ENCODE measurements around the gene CNOT2. TPM values are rescaled to one million over a fixed set of nuclear protein-coding genes. Genes with fewer than 3 reads are reported as not detected.

The CNOT2 gene
- total RNA-seq, 1 donor from 2014 or later: 79.4 TPM

- Mint-ChIP-seq H3K4me3 (no peak overlapping the region), H3K9me3 (no peaks in the 10 kb centered on the region), H3K4me1 (no peaks in the 10 kb centered on the region), H3K27me3 (ENCODE audit: low read depth) (no peaks in the 10 kb centered on the region), H3K36me3 (ENCODE audit: low read depth) (peaks cover 4% of the 10 kb centered on the region), H3K27ac (ENCODE audit: unreplicated experiment) (no peak overlapping the region)
- no peak for DNase-seq (ENCODE audit: low read depth, low spot score)
- TF ChIP-seq, protein P1, sequence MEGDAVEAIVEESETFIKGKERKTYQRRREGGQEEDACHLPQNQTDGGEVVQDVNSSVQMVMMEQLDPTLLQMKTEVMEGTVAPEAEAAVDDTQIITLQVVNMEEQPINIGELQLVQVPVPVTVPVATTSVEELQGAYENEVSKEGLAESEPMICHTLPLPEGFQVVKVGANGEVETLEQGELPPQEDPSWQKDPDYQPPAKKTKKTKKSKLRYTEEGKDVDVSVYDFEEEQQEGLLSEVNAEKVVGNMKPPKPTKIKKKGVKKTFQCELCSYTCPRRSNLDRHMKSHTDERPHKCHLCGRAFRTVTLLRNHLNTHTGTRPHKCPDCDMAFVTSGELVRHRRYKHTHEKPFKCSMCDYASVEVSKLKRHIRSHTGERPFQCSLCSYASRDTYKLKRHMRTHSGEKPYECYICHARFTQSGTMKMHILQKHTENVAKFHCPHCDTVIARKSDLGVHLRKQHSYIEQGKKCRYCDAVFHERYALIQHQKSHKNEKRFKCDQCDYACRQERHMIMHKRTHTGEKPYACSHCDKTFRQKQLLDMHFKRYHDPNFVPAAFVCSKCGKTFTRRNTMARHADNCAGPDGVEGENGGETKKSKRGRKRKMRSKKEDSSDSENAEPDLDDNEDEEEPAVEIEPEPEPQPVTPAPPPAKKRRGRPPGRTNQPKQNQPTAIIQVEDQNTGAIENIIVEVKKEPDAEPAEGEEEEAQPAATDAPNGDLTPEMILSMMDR (conservative IDR thresholded peaks at IDR 0.05): no peak
These were observed 112.7 kb downstream of the CNOT2 start for GRCh38 chr12:70355972-70356371.

DNA sequence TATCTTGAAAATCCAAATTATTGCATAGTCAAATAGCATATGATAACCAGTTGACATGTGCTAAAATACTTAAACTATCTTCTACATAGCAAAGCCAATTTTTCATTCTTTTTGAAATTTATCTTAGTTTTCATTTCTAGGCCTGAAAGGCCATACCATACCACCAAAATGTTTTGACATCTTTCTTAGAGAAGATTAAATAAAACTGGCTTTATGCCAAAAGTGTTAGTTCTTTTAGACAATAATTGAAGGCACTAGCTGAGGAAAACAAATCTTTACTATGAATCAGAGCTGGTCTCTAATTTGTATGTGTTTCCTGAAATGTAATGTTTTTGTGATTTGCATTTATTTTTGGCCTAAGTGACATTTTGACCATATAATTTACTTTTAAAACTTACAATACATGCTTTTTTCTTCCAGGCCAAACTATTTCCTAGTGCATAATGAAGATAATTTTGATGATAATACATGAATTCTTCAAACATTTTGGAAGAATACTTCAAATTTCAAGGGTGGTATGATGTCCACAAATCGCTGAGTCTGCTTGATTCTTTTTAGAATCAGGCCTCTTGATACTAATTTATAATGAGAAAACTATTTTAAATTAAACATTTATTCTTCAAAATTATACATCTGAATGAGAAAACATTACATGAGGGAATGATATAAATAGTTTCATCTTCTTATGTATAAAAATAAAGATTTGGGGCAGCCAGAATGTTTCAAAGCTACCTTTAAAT lies 116.4 kb downstream of the CNOT2 start:
- TF ChIP-seq, protein P1 (conservative IDR thresholded peaks at IDR 0.05): no peak
- Mint-ChIP-seq H3K36me3 (ENCODE audit: low read depth) (no peaks in the 10 kb centered on the region), H3K4me3 (no peak overlapping the region), H3K9me3 (no peaks in the 10 kb centered on the region), H3K27me3 (ENCODE audit: low read depth) (peaks cover 28% of the 10 kb centered on the region), H3K27ac (ENCODE audit: unreplicated experiment) (no peak overlapping the region), H3K4me1 (no peaks in the 10 kb centered on the region)
- DNase-seq (ENCODE audit: low read depth, low spot score): no peak

DNA sequence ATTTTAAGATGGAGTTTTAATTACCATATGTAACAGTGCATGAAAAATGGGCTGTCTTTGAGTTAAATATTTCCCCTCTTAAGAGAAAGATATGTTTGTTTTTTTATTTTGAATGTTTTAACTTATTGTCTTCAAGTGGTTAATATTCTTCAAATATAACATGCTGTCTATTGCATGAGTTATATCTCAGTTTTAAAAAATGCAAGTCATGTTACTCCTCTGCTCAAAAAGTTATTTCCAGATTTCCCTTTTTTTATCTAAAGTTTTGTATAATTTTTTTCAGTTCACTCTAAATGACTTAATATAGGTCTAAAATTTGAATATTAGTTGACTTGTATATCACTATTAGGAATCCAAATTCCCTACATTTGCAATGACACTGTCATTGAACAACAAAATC lies 117.0 kb downstream of the CNOT2 start:
- H3K27ac Mint-ChIP-seq (ENCODE audit: unreplicated experiment): no peak overlapping the region
- no peaks in the 10 kb centered on the region for H3K9me3 Mint-ChIP-seq
- no peak overlapping the region for H3K4me3 Mint-ChIP-seq
- no peak for DNase-seq (ENCODE audit: low read depth, low spot score)
- H3K36me3 Mint-ChIP-seq (ENCODE audit: low read depth): no peaks in the 10 kb centered on the region
- H3K27me3 Mint-ChIP-seq (ENCODE audit: low read depth): peaks cover 34% of the 10 kb centered on the region
- TF ChIP-seq, protein P1 (conservative IDR thresholded peaks at IDR 0.05): no peak
- peaks cover 5% of the 10 kb centered on the region for H3K4me1 Mint-ChIP-seq

- peaks cover 16% of the 10 kb centered on the region for H3K4me1 Mint-ChIP-seq
- H3K36me3 Mint-ChIP-seq (ENCODE audit: low read depth): no peaks in the 10 kb centered on the region
- no peak for DNase-seq (ENCODE audit: low read depth, low spot score)
- no peaks in the 10 kb centered on the region for H3K9me3 Mint-ChIP-seq
- H3K27me3 Mint-ChIP-seq (ENCODE audit: low read depth): peaks cover 56% of the 10 kb centered on the region
- TF ChIP-seq, protein P1 (conservative IDR thresholded peaks at IDR 0.05): no peak
- peak overlapping the region; percentile 89 for H3K4me3 Mint-ChIP-seq
- H3K27ac Mint-ChIP-seq (ENCODE audit: unreplicated experiment): no peak overlapping the region
These were observed 121.6 kb downstream of the CNOT2 start for GRCh38 chr12:70364695-70365397.

DNA sequence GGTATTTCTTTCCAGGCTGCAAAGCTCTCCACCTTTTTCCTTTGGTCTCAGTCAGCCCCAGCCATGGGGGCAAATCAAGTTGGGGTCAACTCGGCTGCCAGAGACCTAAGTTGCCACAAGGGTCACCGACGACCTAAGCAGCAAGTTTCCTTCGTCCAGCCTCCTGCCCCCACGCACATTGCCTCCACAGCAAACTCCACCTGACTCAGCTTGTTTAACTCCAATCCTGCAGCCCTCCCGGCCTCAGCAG lies 122.1 kb downstream of the CNOT2 start:
- Mint-ChIP-seq H3K4me1 (peaks cover 16% of the 10 kb centered on the region), H3K27me3 (ENCODE audit: low read depth) (peaks cover 56% of the 10 kb centered on the region), H3K4me3 (peak overlapping the region; percentile 89), H3K27ac (ENCODE audit: unreplicated experiment) (no peak overlapping the region), H3K36me3 (ENCODE audit: low read depth) (no peaks in the 10 kb centered on the region), H3K9me3 (no peaks in the 10 kb centered on the region)
- TF ChIP-seq, protein P1 (conservative IDR thresholded peaks at IDR 0.05): no peak
- peak; percentile 14 for DNase-seq (ENCODE audit: low read depth, low spot score)
